ENCODE measurements around the gene CLP1.

Gene CLP1

DNA sequence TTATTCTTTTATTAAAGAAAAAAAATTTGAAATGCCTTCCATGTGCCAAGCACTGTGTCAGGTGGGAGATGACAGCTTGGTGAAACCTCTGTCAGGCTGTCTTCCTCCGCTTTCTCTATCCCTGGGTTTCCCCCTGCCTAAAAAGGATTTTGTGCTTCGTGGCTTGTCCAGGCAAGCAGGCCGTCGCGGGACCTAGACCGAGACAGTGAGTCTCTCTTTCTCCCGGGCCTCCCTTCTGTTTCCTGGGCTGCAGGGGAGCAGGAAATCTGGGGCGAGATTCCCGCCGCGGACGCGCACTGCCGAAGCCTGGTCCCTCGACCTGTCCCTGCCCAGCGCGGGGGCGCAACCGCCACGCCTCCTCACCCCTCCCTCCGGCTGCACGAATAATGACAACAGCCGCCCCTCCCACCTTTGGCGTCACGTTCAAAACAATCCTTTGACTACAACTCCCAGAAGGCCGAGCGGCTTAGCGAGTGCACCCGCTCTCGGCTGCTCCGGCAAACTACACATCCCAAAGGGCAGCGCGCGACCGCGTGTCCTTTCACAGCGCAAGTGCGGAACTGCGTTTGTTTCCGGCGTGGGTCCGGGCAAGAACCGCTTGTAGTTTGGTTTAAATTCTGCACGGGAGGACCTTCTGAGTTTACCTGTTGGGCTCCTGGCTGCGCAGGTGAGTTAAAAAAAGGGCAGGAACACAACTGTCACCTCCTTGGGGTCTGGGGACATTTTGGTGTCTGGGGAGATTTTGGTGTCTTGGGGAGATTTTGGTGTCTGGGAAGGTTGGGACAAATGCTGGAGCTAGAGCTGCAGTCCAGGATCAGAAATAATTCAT lies at the start of gene CLP1:
TSS of gene CLP1 (plus strand) at position 569 of the 829 bp plus-strand sequence. CDS start 1,715 bp downstream, outside the sequence.
- DNase-seq: peak; percentile 98 to 99

DNA sequence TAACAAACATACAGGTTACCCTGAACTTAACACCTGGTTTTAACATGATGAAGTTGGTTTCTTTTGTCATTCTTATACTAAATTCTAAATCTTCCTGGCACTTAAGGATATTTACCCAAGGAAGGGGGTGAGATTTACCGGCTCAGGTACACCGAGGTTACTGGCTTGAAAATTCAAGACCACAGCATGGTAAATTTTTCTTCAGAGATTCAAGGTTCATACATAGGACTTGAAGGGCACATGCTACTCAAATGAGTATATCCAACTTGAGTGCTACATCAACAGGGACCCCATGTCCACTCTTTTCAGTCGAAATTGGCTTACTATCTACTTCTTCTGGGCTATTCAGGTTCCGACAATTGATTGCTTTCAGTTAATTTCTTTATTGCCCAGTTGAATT lies 47.4 kb upstream of the CLP1 start:
- DNase-seq: no peak

DNA sequence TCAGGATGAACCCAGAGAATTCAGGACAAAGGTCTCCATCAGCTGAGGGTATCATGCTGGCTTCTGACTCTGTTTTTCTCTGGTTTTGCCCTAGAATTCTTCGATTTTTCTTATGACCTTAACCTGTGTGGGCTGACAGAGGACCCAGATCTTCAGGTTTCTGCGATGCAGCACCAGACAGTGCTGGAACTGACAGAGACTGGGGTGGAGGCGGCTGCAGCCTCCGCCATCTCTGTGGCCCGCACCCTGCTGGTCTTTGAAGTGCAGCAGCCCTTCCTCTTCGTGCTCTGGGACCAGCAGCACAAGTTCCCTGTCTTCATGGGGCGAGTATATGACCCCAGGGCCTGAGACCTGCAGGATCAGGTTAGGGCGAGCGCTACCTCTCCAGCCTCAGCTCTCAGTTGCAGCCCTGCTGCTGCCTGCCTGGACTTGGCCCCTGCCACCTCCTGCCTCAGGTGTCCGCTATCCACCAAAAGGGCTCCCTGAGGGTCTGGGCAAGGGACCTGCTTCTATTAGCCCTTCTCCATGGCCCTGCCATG lies 43.3 kb upstream of the CLP1 start:
- no peak for DNase-seq

DNA sequence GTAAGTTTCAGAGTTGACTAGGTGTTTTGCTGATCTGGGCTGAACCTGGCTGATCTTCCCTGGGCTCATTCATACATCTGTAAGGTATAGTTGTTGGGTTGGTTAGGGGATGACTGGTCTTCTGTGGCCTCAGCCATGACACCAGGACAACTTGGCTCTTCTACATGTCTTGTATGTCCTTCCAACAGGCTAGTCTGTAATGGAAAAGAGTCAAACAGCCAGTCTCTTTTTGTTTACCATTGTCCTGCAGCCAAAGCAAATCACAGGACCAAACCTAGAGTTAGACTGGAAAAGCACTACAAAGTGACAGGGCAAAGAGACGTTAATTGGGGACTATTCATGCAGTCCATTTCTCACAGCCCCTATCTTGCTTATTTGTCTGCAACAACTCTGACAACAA lies 42.3 kb upstream of the CLP1 start:
- DNase-seq: no peak

DNA sequence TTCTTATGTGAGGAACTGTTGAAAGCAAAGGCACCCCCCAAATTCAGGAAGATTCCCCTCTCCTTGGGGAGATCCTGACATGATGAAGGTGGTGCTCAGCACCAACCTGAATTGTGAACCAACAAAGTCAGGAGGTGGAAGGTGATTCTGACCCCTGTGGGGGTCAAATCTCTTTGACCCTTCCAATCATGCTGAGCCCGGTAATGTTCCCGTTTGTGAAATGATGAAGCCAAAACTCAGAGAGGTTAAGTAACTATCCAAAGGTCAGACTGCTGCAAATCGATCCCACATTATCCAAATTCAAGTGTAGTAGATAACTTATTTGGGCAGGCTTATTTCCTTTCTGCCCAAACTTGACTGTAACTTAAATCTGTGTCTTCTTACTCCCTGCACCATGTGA lies 41.0 kb upstream of the CLP1 start:
- no peak for DNase-seq

DNA sequence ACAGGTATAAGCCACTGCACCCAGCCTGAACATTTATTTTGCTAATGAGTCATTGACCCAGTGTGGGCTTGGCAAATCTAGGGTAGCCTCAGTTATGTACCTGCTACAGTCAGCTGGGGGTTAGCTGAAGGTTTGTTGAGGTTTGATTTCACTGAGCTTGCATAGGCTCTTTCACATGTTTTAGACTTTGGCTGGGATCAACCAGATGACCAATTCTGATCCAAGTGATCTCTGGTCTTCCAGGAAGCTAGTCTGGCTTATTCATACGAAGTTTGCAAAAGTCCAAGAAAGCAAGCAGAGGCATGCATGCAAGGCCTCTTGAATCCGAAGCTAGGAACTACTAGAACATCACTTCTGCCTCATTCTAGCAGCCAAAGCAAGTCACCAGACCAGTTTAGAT lies 39.1 kb upstream of the CLP1 start:
- DNase-seq: no peak

DNA sequence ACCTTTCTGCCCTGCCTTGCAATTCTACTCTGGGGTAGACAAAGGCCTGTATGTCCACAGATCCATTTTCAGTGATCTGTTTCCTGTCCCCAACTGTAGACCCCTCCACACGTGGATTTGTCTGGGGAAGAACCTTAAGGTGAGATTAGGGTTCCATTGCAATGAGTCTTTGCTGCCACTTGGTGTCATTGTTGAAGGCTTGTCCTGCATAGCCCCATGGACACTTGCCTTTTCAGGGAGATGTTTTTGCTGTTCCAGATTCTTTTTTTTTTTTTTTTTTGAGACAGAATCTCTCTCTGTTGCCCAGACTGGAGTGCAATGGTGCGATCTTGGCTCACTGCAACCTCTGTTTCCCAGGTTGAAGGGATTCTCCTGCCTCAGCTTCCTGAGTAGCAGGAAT lies 38.2 kb upstream of the CLP1 start:
- no peak for DNase-seq

DNA sequence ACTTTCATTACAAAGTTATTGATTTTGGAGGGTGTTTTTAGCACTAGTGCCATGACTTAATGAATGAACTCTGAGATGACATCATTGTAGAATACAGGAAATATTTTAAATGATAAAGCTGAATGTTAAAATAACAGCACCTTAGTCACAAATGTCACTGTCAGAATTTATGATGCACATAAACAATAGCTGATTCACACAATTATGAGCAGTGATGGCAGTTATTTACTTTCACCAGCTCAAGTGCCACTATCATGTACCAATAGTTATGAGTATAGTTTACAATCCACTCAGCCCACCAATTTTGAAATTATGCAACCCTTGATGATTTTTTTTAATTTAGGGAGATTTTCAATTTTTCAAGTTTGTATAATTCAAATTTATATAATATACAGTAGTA lies 37.1 kb upstream of the CLP1 start:
- no peak for DNase-seq

DNA sequence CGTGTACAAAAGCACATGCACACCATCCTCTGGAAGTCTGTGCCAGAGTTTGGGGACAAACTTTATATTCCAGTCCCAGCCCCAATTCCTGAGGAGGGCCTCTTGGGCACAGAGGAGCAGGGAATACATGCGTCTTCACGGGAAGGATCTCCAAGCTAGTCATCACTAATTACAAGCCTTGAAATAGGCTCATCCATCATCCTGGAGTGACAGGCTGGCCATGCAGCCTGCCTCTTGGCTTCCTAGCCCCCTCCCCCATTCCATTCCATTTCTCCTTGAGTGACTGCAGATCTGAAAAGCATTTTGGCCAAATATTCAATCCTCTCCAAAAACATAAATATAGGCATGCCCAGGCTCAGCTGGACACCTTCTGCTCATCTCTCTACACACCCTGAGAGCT lies 35.3 kb upstream of the CLP1 start:
- DNase-seq: no peak

DNA sequence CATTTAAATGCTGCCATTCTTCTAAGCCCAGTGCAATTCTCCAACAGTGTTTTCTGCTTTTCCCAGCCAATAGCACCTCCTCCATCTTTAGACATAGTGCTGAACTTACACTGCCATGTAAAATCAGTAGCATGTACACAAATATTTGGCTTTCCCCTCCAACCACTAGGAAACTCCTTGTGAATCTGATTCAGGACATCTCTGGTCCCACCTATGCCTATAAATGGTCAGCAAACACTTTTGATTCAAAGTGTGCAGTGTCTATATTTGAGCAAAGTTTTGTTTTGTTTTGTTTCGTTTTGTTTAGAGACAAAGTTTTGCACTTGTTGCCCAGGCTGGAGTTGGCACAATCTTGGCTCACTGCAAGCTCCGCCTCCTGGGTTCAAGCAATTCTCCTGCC lies 32.7 kb upstream of the CLP1 start:
- no peak for DNase-seq

DNA sequence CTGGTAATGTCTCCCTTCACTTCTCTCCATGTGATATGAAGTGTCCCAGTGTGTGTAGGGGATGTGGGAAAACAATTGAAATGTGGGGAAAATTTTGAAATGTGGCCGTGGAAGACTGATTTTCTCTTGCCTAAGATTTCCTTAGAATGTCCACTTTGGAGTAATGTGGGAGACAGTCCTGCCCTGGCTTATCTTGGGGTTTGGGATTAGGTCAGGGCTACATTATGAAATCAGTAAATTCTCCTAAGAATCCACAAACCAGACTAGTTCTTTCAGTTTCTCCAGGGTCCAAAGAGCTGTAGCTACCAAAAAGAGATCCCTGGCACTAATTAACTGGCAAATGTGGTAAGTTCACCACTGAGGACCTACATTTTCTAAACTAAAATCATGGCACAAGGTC lies 30.7 kb upstream of the CLP1 start:
- no peak for DNase-seq

DNA sequence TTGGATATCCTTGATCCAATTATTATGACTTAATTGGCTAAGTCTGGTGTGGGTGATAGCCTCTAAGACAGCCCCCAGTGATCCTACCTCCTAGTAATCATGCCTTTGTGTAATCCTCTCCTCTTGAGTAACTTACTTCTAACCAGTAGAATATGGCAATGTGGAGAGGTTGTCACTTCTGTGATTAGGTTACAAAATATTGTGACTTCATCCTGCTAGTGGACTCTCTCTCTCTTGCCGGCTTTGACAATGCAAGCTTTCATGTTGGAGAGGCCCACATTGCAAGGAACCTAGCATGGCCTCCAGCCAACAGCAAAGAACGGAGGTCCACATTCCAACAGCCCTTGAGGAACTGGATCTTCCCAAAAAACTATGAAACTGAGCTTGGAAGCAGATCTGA lies 27.4 kb upstream of the CLP1 start:
- DNase-seq: no peak

DNA sequence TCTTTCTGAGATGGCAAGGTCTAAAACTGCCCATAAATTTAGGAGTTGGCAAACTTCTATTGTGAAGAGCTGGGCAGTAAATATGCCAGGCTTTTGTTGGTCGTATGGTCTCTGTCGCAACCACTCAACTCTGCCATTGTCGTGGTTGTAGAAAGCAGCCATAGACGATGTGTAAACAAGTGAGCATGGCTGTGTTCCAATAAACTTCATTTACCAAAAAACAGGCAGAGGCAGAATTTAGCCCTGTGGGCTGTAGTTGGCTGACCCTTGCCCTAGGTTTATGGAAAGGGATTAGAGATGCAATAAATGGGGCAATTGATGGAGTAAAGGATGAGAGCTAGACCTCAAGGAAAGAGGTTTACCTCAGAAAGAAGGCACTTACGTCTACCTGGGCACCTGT lies 25.4 kb upstream of the CLP1 start:
- DNase-seq: no peak

DNA sequence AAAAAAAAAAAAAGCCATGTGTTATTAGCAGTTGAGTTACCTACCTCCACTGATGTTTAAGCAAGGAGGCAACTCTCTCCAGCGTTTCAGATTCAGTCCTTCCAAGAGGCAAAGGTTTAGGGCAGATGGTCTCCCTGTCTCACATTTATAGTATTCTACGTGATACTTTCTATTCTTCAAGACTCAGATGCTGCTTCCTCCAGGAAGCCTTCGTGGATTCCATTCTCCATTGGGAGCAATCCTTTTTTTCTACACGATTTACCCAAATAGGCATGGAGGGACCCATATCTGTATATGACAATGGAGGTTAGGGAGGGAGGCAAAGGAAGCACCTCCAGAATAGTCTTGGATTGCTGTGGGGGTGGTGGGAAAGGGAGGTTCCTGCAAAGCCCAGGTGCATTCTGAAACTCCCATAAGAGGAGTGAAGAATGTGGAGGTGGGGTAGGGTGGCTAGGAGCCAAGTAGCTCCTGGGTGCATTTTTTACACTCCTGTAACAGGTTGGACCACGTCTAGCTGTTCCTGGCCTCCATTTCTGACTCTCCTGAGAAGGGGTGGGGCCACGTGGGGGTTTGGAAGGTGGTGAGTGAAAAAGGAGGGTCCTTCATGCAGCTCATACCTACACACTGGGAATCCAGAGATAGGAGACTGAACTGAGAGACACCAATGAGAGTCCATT lies 24.0 kb upstream of the CLP1 start:
- no peak for DNase-seq

DNA sequence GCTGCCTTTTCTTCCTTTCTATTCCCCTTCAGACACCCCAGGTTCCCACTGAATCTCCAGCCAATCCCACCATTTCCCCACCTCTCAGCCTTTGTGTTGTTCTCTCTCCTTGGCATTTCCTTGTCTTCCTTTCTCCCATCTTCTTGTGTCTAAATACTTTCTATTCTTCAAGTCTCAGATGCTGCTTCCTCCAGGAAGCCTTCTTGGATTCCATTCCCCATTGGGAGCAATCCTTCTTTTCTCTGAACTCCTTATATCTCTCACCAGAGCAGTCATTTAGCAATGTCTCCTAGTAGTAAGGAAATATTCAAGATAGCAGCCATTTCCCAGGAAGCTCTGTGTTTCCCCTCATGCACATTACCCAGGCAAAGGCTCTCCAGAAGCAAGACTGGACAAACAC lies 23.3 kb upstream of the CLP1 start:
- no peak for DNase-seq

DNA sequence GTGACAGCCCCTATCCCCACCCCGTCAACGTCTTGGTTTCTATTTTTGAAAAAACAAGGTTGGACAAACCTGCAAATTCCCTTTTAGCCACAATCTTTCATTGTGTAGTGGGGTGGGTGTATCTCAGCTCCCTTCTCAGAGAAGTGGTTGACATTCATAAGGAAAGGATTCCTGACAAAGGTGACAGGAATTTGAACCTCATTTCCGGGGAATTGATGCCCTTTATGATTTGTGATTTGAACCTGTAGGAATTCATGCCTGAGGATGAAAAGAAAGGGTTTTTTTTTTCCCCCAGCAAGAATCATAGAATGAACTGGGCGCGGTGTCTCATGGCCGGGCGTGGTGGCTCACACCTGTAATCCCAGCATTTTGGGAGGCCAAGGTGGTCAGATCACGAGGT lies 22.3 kb upstream of the CLP1 start:
- DNase-seq: no peak

DNA sequence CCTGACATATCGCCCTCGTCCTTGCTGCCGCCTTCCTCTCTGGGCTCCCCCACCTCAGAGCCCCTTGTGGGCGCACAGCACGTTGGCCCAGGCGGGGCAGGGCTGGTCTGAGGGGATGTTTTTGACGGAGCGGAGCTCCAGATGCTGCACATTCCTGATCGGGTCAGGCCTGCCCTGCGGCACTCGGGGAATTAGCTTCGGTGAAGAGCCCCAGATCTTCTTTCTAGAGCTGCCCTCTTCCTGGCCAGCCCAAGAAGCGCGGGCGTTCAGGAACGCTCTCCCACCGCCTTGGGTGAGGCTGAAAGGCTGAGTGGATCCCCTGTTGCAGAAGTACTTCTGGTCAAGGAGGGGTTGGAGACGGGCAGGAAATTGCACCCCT lies 19.9 kb upstream of the CLP1 start:
- no peak for DNase-seq

DNA sequence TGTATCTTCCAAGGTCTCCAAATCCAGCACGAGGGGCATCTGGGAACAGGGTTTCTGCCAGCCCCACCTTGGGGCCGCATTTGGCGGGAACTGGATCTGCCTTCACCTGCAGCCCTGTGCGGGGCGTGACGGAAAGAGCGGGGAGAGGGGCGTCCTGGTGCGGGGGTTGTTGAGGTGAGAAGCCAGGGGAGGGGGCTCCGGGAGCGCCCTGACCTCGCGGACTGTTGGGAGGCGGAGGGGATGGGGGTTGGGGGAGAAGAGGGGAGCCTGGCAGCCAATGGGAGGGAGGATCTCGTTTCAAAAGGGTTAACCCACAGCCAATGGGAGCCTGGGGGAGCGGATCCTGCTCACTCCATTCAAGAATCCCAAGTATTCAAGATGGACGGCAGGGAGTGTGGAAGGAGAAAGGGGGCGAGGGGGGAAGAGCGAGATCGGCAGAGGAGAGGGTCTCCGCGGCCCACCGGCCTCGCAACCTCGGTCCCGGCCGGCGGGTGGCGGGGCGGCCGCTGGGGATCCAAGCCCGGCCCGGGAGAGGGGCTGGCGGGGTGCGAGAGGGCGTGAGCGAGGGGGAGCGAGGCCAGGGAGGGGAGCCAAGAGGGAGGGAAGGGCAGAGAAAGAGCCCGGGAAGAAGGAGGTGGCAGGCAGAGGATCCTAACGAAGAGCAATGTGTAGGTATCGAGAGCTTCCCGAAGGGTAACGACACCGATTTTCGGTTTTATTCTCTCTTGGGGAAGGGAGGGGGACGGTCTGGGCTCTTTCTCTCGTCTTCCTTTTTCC lies 19.4 kb upstream of the CLP1 start:
- DNase-seq: peak; percentile 60 to 83

DNA sequence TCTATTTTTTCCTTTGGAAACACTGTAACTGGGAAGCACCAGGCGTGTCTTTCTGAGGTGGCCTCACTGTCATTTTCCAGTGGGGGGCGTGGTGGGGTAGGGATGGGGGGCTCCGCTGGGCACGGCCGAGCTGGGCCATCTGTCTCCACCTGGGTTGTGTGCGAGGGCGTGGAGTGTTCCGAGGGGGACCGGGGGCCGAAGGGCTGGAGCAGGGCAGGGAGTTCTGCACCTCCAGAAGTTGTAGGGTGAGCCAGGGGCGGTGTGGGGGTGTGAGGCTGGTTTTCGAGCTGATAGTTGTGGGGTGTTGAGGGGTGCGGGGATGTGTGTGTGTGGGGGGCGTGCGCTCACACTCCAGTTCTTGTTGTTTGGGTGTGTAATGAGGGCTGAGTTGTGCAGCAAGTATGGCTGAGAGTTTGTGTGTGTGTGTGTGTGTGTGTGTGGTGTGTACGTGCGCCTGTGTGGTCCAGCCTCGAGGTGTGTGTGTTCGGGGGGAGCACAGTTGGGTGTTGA lies 18.7 kb upstream of the CLP1 start:
- DNase-seq: no peak

DNA sequence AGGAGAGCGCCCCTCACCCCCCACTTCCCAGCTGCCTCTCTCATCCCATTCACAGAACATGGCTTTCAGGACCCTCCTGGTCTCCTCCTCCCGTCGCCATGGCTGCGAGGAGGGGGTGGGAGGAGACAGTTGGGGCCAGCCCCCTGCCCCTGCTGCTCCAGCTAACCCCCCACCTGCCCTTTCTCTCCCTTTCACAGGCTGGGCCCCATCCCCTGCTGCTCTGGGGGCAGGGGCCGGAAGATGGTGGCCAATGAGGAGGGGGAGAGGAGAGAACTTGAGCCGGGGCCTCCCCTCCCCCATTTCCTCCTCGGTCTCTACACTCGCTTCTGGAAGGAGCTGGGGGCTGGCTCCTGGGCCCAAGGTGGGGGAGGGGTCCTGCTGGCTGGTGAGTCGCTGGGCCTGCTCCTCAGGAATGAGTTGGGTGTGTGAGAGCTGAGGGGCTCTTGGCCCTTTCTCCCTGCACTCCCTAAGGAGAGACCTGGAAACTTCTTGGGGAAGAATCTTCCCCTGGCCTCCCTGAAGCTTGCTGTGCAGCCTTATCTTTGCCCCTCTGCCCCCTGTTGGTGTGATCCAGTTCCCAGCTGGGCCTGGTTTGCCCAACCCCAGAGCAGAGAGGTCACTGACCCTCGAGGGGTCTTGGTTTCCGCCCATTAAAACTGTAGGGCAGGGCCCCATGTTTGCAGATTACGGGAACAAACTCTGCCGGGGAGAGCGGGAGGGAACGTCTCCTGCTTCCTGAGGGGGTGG lies 18.1 kb upstream of the CLP1 start:
- no peak for DNase-seq

DNA sequence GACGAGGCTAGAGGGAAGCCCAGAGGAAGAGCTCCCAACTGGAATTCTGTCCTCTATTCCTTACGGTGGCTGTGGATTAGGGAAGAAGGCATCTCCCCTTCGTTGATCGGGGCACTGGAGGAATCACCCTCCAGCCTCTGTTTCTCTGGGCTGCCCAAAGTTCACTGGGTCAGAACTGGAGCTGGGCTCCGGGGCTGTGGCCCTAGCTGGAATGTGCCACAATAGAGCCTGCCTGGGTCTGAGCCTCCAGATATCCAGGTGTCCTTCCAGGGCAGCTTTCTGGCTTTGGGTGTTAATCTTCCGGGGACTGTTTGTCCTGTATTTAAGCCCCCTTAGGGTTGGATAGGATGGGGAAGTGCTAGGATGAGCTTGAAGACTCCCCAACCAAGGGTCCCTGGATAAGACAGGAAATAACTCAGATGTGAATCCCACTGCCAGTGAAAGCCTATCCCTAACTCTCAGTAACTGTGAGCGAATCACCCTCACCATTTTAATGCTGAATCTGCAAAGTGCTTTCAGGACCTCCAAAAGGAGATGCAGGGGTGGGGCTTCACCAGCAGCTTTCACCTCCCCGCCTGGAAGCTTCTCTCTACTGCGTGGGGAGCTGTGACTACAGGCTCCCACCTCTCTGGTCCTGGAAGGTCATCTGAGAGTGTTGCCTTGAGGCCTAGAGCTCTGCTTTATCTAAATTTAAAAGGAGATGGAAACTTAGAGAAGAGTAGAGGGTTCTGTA lies 17.3 kb upstream of the CLP1 start:
- DNase-seq: no peak

Data from NCI-H446 (cell line).